GM12874 (cell line): Measurements from ENCODE around the gene ASPSCR1.

ENCODE experiments used
- TF ChIP-seq, protein P1 (sequence below): IDR thresholded peaks from 2 replicates; pipeline ENCODE4 v1.5.1; 2011; ENCODE audit warnings: low read depth, mild to moderate bottlenecking, control low read depth, low read length, moderate library complexity; ENCODE audit not compliant: insufficient read depth

The ASPSCR1 gene

DNA sequence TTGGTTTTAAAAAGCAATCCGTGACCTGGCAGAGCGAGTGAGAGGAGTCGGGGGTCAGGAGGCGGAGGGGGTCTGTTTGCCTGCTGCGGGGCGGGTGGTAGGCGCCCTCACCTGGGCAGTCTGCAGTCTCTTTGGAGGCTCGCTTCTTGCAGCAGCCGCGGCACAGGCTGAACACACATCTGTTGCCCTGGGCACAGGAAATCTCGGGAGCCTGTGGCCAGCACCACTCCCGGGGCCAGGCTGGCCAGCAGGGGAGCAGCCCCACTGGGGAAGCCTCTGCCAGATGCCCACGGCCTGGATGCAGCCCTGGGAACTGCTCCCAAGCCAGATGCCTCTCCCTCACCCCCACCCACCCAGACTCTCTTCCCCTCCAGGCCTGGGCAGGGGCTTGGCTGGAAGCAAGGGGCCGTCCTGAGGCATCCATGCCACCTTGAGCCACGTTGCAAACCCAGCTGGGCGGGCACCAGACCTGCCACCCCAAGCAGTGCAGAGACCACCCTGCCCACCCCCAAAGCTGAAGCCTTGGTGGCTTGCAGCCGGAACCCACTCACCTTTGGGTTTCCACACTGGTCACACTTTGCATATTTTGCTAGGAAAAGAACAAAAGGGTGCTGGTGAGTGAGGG, 80.9 kb downstream of the ASPSCR1 start:
- TF ChIP-seq, protein P1, sequence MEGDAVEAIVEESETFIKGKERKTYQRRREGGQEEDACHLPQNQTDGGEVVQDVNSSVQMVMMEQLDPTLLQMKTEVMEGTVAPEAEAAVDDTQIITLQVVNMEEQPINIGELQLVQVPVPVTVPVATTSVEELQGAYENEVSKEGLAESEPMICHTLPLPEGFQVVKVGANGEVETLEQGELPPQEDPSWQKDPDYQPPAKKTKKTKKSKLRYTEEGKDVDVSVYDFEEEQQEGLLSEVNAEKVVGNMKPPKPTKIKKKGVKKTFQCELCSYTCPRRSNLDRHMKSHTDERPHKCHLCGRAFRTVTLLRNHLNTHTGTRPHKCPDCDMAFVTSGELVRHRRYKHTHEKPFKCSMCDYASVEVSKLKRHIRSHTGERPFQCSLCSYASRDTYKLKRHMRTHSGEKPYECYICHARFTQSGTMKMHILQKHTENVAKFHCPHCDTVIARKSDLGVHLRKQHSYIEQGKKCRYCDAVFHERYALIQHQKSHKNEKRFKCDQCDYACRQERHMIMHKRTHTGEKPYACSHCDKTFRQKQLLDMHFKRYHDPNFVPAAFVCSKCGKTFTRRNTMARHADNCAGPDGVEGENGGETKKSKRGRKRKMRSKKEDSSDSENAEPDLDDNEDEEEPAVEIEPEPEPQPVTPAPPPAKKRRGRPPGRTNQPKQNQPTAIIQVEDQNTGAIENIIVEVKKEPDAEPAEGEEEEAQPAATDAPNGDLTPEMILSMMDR: no peak

DNA sequence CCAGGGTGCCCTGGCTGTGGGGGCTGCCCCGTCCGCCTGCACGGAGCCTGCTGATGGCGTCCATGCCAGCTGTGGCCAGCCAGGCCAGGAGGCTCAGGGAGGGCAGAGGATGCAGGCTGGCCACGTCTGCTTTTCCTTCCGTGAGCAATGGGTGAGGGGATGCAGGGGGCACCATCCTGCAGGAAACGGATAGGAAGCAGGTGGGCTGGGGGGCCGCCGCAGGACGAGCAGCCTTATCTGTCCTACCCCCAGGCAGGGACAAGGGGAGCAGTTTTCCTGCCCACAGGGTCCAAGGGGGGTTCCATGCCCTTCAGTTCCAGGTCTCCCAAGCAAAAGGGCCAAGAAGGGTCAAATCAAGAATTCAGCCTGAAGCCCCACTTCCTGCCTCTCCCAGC, 81.4 kb downstream of the ASPSCR1 start:
- TF ChIP-seq, protein P1: no peak

DNA sequence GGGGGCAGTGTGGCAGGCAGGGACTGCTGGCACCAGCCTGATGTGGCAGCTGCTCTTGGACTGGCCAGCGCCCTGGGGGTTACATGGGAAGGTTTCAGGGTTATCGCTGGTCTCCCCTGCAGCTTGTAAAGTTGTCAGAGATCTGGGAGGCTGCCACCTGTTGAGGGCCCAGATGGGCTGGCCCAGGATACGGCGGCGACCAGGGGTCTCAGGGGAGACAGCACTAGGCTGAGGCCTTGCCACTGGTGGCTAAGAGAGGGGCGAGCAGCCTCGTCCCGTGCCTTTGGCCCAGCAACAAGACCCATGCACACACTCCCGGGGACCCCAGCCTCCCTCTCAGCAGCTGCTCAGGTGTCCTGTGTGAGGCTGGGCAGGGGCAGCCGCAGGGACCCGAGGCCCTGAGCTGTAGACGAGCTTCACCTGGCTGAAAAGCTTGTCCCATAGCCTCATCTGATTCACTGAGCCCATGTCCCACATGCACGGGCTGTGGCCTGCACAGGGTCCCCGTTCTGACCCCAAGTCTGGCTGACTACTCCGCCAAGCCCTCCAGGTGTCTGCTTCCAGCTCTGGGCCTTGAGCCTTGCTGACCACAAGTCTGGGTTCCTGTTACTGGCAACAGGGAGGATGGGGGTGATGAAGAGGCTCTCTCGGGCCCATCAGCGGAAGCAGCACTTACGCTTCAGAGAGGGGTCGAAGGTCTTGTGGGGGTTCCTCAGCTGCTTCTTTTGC, 82.0 kb downstream of the ASPSCR1 start:
- TF ChIP-seq, protein P1: no peak

DNA sequence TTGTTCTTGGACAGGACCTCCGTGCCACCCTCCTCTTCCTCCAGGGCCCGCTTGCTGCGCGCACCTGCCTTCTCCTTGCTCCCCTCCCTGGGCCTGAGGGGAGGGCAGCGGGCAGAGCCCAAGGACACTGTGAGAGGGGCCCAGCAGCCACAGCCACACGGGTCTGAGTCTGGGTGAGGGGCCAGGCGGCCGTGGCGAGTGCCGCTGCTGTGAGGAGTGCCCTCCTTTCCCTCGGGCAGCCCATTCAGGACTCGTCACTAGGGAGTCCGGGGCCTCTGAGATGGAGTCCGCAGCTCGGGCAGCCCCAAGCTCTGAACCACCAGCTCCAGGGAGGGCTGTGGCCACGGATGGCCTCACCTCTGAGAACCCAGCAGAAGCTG, 82.6 kb downstream of the ASPSCR1 start:
- TF ChIP-seq, protein P1: no peak

DNA sequence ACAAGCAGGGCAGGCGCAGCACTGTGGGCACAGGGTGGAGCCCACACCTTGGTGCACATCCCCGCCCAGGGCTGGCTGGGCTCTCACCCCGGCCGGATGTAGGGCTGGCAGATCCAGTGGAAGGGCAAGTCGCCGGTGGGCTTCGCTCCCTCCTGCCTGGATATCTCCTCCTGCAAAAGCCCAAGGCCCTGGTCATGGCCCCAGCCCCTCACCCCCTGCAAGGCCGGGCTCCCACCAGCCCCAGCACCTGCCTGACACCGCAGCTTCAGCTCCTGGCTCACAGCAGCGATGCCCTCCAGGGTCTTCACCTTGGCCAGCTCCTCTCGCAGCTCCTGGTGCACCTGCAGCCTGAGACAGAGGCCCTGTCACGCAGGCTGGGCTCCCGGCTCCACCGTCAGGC, 83.2 kb downstream of the ASPSCR1 start:
- TF ChIP-seq, protein P1: no peak

DNA sequence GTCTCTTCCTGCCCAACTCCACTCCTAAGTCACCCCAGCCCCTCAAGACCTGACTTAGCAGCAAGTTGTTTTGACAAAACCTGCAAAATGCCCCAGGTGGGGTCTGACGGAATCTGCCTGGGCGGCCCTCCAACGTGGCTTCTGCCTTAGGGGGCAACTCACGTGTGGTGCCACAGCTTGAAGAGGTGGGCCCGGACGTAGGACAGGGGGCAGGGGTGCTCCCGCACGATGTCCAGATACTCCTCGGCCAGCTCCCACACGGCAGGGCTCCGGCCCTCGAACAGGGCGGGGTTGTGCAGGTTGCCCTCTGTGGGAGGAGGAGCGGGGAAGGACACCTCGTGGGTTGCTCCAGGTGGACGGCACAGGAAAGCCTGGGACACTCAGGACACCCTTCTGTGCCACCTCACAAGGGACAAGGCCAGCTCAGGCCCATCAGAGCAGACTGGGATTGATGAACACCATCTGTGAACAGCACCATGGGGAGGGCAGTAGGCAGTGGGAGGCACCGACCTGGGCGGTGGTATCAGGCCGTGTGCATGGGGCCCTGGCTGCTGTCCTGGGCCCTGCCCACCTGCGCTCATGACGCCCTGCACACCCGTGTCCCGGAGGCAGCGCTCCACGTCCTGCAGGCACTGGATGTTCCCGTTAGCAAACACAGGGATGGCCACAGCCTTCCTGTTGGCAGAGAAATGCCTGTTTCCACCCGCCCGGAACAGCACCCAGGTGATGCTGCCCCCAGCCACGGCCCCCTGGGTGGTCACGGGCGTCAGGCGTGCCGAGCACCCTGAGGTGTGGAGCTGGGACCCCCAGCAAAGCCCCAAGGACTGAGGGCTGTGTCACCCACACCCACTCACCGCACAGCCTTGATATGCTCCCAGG, 83.9 kb downstream of the ASPSCR1 start:
- TF ChIP-seq, protein P1: no peak
